ENCODE data around the gene LRP6.

Gene LRP6

GRCh38 chr12:12210983-12211382, 55.9 kb downstream of the LRP6 start (continued):
- TF ChIP-seq TSHZ2 (CRISPR knock-in tag; IDR thresholded peaks at IDR 0.05), result no peak

GRCh38 chr12:12210416-12210815, 56.4 kb downstream of the LRP6 start:
- TF ChIP-seq ZFP3 (CRISPR knock-in tag; IDR thresholded peaks at IDR 0.05), result no peak
- TF ChIP-seq PATZ1 (CRISPR knock-in tag; IDR thresholded peaks at IDR 0.05; ENCODE audit: borderline replicate concordance), result no peak
- no peak for TF ChIP-seq CSDC2 (CRISPR knock-in tag; IDR thresholded peaks at IDR 0.05)
- TF ChIP-seq ZFP30 (CRISPR knock-in tag; IDR thresholded peaks at IDR 0.05), result no peak
- TF ChIP-seq POU6F1 (CRISPR knock-in tag; IDR thresholded peaks at IDR 0.05; ENCODE audit: borderline replicate concordance, low read depth), result no peak
- no peak for TF ChIP-seq ARNTL (CRISPR knock-in tag; IDR thresholded peaks at IDR 0.05; ENCODE audit: borderline replicate concordance, low read depth)
- no peak for TF ChIP-seq ESRRG (CRISPR knock-in tag; IDR thresholded peaks at IDR 0.05)
- no peak for TF ChIP-seq GLIS3 (CRISPR knock-in tag; IDR thresholded peaks at IDR 0.05)
- TF ChIP-seq ZNF70 (CRISPR knock-in tag; IDR thresholded peaks at IDR 0.05), result no peak
- no peak for TF ChIP-seq CREB5 (CRISPR knock-in tag; IDR thresholded peaks at IDR 0.05; ENCODE audit: low read depth)
- TF ChIP-seq ZNF8 (CRISPR knock-in tag; IDR thresholded peaks at IDR 0.05), result no peak
- no peak for TF ChIP-seq SNAI2 (CRISPR knock-in tag; IDR thresholded peaks at IDR 0.05)
- no peak for TF ChIP-seq OSR1 (CRISPR knock-in tag; IDR thresholded peaks at IDR 0.05)
- no peak for TF ChIP-seq ISL1 (CRISPR knock-in tag; IDR thresholded peaks at IDR 0.05)
- no peak for TF ChIP-seq CSRNP3 (CRISPR knock-in tag; IDR thresholded peaks at IDR 0.05)
- TF ChIP-seq BACH2 (CRISPR knock-in tag; IDR thresholded peaks at IDR 0.05; ENCODE audit: borderline replicate concordance), result no peak
- no peak for TF ChIP-seq ZNF565 (CRISPR knock-in tag; conservative IDR thresholded peaks at IDR 0.05; ENCODE audit: low read depth)
- TF ChIP-seq ZC3H10 (CRISPR knock-in tag; IDR thresholded peaks at IDR 0.05), result no peak
- no peak for TF ChIP-seq PPARA (CRISPR knock-in tag; IDR thresholded peaks at IDR 0.05; ENCODE audit: borderline replicate concordance)
- TF ChIP-seq RARB (CRISPR knock-in tag; IDR thresholded peaks at IDR 0.05), result no peak
- no peak for ATAC-seq

- no peak for TF ChIP-seq ESRRG (CRISPR knock-in tag; IDR thresholded peaks at IDR 0.05)
- no peak for TF ChIP-seq ZFP30 (CRISPR knock-in tag; IDR thresholded peaks at IDR 0.05)
- no peak for TF ChIP-seq TCF4 (CRISPR knock-in tag; IDR thresholded peaks at IDR 0.05; ENCODE audit: borderline replicate concordance)
- TF ChIP-seq BACH2 (CRISPR knock-in tag; IDR thresholded peaks at IDR 0.05; ENCODE audit: borderline replicate concordance), result no peak
- TF ChIP-seq ZNF70 (CRISPR knock-in tag; IDR thresholded peaks at IDR 0.05), result no peak
- no peak for TF ChIP-seq RARB (CRISPR knock-in tag; IDR thresholded peaks at IDR 0.05)
- TF ChIP-seq ZNF565 (CRISPR knock-in tag; conservative IDR thresholded peaks at IDR 0.05; ENCODE audit: low read depth), result no peak
- no peak for TF ChIP-seq GLIS3 (CRISPR knock-in tag; IDR thresholded peaks at IDR 0.05)
- TF ChIP-seq POU6F1 (CRISPR knock-in tag; IDR thresholded peaks at IDR 0.05; ENCODE audit: borderline replicate concordance, low read depth), result no peak
- TF ChIP-seq SNAI2 (CRISPR knock-in tag; IDR thresholded peaks at IDR 0.05), result no peak
- no peak for TF ChIP-seq ARNTL (CRISPR knock-in tag; IDR thresholded peaks at IDR 0.05; ENCODE audit: borderline replicate concordance, low read depth)
- ATAC-seq, result no peak
These were observed 57.2 kb downstream of the LRP6 start for GRCh38 chr12:12209675-12210074.

Measured in SK-N-SH treated with all-trans-retinoic acid at 6 μM for 48 hours (cell line).